NCI-H2196 (cell line): Measurements from ENCODE around the gene SCN4B.
"Not testable (repeated sequence)": the region's sequence is repeated elsewhere in the genome, so short reads cannot be mapped to it uniquely, and the experiment has no call there.

ENCODE experiments used
- DNase-seq: peaks from one replicate; lab custom pipeline; 2025; ENCODE audit not compliant: unreplicated experiment; lab: John Stamatoyannopoulos, UW

SCN4B gene

GRCh38 chr11:118152552-118153471 is at the start of gene SCN4B:
SCN4B (minus strand) TSS chr11:118152823; CDS start chr11:118152673, 150 bp downstream.
- DNase-seq: peak; percentile 68

- no peak for DNase-seq
Observed at GRCh38 chr11:118201966-118202365, 49.3 kb upstream of the SCN4B start.

GRCh38 chr11:118200901-118201680 is 48.5 kb upstream of the SCN4B start:
- DNase-seq: no peak

- DNase-seq: no peak
Observed at GRCh38 chr11:118200497-118200896, 47.9 kb upstream of the SCN4B start.

- no peak for DNase-seq
Observed at GRCh38 chr11:118199135-118199534, 46.5 kb upstream of the SCN4B start.

- DNase-seq: peak; percentile 73
Observed at GRCh38 chr11:118198370-118198769, 45.7 kb upstream of the SCN4B start.

- peak; percentile 85 for DNase-seq
Observed at GRCh38 chr11:118194835-118195627, 42.4 kb upstream of the SCN4B start.

- no peak for DNase-seq
Observed at GRCh38 chr11:118193910-118194566, 41.4 kb upstream of the SCN4B start.

- DNase-seq: not testable (repeated sequence)
Observed at GRCh38 chr11:118192817-118193216, 40.2 kb upstream of the SCN4B start.

GRCh38 chr11:118190942-118191506 is 38.4 kb upstream of the SCN4B start:
- DNase-seq: not testable (repeated sequence)

- DNase-seq: no peak
Observed at GRCh38 chr11:118186346-118187107, 33.9 kb upstream of the SCN4B start.

GRCh38 chr11:118184784-118185579 is 32.4 kb upstream of the SCN4B start:
- DNase-seq: no peak

GRCh38 chr11:118183691-118184090 is 31.1 kb upstream of the SCN4B start:
- not testable (repeated sequence) for DNase-seq

- no peak for DNase-seq
Observed at GRCh38 chr11:118180300-118180703, 27.7 kb upstream of the SCN4B start.

- DNase-seq: no peak
Observed at GRCh38 chr11:118176778-118177134, 24.1 kb upstream of the SCN4B start.

GRCh38 chr11:118175993-118176777 is 23.6 kb upstream of the SCN4B start, which contains the start of gene SCN2B:
SCN2B (minus strand) TSS chr11:118176639; CDS start chr11:118176431, 208 bp downstream.
- no peak for DNase-seq

GRCh38 chr11:118175031-118175992 is 22.7 kb upstream of the SCN4B start:
- no peak for DNase-seq
